PC-3 (cell line): ENCODE data around the gene AFAP1L2.

Experiments used
- CTCF ChIP-seq: fragments of 300-600 bp; sonication (generic); conservative IDR thresholded peaks from 2 replicates; pipeline ENCODE4 v1.5.1; 2017; ENCODE audit warnings: antibody characterized with exemption, low read depth, mild to moderate bottlenecking, low read length
- EZH2 ChIP-seq: fragments of 300-600 bp; sonication (generic); IDR thresholded peaks from one replicate; pipeline ENCODE4 v1.6.1; 2017; ENCODE audit warnings: antibody characterized with exemption, mild to moderate bottlenecking, low read length; ENCODE audit not compliant: unreplicated experiment
- EZH2phosphoT487 ChIP-seq: fragments of 300-600 bp; sonication (generic); IDR thresholded peaks from 2 replicates; pipeline ENCODE4 v1.6.1; 2018; ENCODE audit warnings: mild to moderate bottlenecking, antibody characterized with exemption, low read length, borderline replicate concordance

GRCh38 chr10:114272696-114273095 is 131.6 kb downstream of the AFAP1L2 start:
- TF ChIP-seq EZH2 = no peak
- TF ChIP-seq CTCF = no peak
- no peak for TF ChIP-seq EZH2phosphoT487
